Endothelial cell (in vitro differentiated cells): ENCODE measurements around the gene REG4. TPM values are rescaled to one million over a fixed set of nuclear protein-coding genes. Genes with fewer than 3 reads are reported as not detected.

Experiments
- DNase-seq: peaks from one replicate; pipeline ENCODE4 v3.0.0; 2021; ENCODE audit warnings: low spot score
- H3K27ac Mint-ChIP-seq: one replicate; pipeline ENCODE4 v1.8.0; 2021; ENCODE audit warnings: mixed read lengths, inconsistent platforms; ENCODE audit not compliant: unreplicated experiment
- H3K27me3 Mint-ChIP-seq: one replicate; pipeline ENCODE4 v1.8.0; 2021; ENCODE audit warnings: mild to moderate bottlenecking, moderate library complexity, mixed read lengths, inconsistent platforms; ENCODE audit not compliant: unreplicated experiment
- H3K36me3 Mint-ChIP-seq: one replicate; pipeline ENCODE4 v1.8.0; 2021; ENCODE audit warnings: mild to moderate bottlenecking, low read depth, mixed read lengths, inconsistent platforms; ENCODE audit not compliant: unreplicated experiment
- H3K4me1 Mint-ChIP-seq: one replicate; pipeline ENCODE4 v1.8.0; 2021; ENCODE audit warnings: mild to moderate bottlenecking, mixed read lengths, inconsistent platforms; ENCODE audit not compliant: unreplicated experiment
- H3K4me3 Mint-ChIP-seq: one replicate; pipeline ENCODE4 v1.8.0; 2021; ENCODE audit warnings: mild to moderate bottlenecking, mixed read lengths, inconsistent platforms; ENCODE audit not compliant: unreplicated experiment
- H3K9me3 Mint-ChIP-seq: one replicate; pipeline ENCODE4 v1.8.0; 2021; ENCODE audit warnings: mixed read lengths, inconsistent platforms; ENCODE audit not compliant: unreplicated experiment
- total RNA-seq: library from RNA; stranded (reverse); fragmentation: NEBNext Ultra II Directional; extraction: Animal tissue kit (Norgen Biotek cat#: 25700); gene quantifications from one replicate; pipeline ENCODE4 v1.2.1, GENCODE V29; 2021; ENCODE audit not compliant: unreplicated experiment
- TF ChIP-seq, protein P1 (sequence below): fragments of 200-600 bp; sonication (generic); IDR thresholded peaks from one replicate; pipeline ENCODE4 v1.5.0; 2021; ENCODE audit warnings: antibody characterized with exemption; ENCODE audit not compliant: unreplicated experiment

REG4 gene
- total RNA-seq, 1 donor from 2014 or later, result not detected

DNA sequence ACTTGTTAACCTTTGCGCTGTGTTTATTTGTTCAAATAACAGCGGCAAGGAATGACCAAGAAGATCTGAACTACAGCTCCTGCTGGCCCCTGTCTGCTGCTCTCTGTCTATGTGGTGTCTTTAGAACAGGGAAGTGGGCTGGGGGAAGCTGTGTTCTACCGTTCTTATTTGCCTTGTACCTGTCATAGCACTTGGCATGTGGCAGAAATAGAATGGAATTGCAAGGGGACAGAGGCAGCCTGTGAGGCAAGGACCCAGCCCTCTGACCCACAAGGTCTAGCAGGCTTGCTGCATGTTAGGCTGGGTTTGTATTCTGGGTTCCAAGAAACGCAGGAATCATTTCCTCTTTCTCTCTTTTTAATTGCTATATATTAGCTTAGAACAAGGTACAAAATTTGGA, 63.2 kb downstream of the REG4 start:
- Mint-ChIP-seq H3K36me3 (peaks cover 4% of the 10 kb centered on the region), H3K4me1 (peaks cover 14% of the 10 kb centered on the region), H3K27ac (no peak overlapping the region), H3K9me3 (no peaks in the 10 kb centered on the region), H3K4me3 (no peak overlapping the region), H3K27me3 (peaks cover 7% of the 10 kb centered on the region)
- TF ChIP-seq, protein P1, sequence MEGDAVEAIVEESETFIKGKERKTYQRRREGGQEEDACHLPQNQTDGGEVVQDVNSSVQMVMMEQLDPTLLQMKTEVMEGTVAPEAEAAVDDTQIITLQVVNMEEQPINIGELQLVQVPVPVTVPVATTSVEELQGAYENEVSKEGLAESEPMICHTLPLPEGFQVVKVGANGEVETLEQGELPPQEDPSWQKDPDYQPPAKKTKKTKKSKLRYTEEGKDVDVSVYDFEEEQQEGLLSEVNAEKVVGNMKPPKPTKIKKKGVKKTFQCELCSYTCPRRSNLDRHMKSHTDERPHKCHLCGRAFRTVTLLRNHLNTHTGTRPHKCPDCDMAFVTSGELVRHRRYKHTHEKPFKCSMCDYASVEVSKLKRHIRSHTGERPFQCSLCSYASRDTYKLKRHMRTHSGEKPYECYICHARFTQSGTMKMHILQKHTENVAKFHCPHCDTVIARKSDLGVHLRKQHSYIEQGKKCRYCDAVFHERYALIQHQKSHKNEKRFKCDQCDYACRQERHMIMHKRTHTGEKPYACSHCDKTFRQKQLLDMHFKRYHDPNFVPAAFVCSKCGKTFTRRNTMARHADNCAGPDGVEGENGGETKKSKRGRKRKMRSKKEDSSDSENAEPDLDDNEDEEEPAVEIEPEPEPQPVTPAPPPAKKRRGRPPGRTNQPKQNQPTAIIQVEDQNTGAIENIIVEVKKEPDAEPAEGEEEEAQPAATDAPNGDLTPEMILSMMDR, result no peak
- DNase-seq, result no peak

DNA sequence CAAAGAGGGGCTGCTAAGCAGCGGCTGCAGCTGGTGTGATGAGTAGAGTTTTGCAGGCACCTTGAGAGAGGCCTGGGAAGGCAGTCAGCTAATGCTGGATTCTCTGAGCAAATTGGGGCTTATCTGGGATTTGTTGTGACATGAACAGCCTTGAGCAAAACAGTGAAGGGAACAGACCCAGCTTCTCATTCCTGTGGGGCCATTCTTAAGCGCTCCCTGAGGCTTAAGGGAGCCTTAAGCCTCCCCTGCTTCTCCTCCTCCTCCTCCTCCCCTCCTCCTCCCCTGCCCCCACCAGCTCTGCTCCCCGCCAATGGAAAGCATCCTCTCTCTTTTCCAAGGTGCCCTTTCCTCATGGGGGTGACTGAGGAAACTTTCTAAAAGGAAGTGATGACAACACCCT, 63.8 kb downstream of the REG4 start:
- no peak overlapping the region for H3K4me3 Mint-ChIP-seq
- H3K4me1 Mint-ChIP-seq, result peaks cover 14% of the 10 kb centered on the region
- TF ChIP-seq, protein P1, result no peak
- no peak for DNase-seq
- H3K27me3 Mint-ChIP-seq, result peaks cover 8% of the 10 kb centered on the region
- no peak overlapping the region for H3K27ac Mint-ChIP-seq
- H3K36me3 Mint-ChIP-seq, result peaks cover 5% of the 10 kb centered on the region
- no peaks in the 10 kb centered on the region for H3K9me3 Mint-ChIP-seq

DNA sequence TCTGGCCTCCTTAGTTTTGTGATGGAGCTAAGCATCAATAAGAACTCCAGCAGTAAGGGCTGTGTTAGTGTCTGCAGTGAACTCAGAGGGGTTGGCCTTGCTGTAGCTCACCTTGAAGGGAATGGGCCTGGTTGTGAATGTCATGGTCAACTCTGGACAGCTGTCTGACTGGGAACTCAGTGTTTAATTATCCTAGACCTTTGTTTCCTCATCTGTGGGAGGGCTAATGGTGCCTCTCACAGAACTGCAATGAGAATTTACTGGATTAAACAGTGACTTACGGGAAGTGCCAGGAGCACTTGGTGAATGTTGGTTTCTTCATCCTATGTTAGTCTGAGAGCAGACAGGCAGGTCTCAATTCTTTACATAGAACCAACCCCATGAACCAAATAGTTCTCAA, 66.2 kb downstream of the REG4 start:
- Mint-ChIP-seq H3K4me1 (peaks cover 18% of the 10 kb centered on the region), H3K27ac (no peak overlapping the region), H3K9me3 (no peaks in the 10 kb centered on the region), H3K27me3 (peaks cover 12% of the 10 kb centered on the region), H3K4me3 (no peak overlapping the region), H3K36me3 (peaks cover 13% of the 10 kb centered on the region)
- no peak for DNase-seq
- TF ChIP-seq, protein P1, result no peak

DNA sequence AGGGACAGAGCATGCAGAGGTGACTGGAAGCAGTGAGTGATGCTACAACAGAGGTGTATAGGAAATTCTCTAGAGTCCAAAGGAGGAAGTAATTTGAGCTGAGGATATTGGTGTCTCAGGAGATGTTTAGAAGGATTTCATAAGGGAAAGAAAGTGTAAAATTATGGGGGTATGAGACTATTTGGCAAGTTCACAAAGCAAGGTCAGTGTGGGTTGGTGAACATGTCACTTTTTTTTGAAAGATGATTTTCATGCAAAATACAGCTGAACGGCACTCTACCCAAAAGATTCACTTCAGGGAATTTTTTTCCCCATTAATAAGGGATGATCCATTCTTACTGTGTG, 66.7 kb downstream of the REG4 start:
- peaks cover 18% of the 10 kb centered on the region for H3K4me1 Mint-ChIP-seq
- H3K27me3 Mint-ChIP-seq, result peaks cover 12% of the 10 kb centered on the region
- no peak overlapping the region for H3K27ac Mint-ChIP-seq
- H3K36me3 Mint-ChIP-seq, result peaks cover 13% of the 10 kb centered on the region
- TF ChIP-seq, protein P1, result no peak
- no peaks in the 10 kb centered on the region for H3K9me3 Mint-ChIP-seq
- H3K4me3 Mint-ChIP-seq, result no peak overlapping the region
- DNase-seq, result no peak

Other genes starting within 250 kb of the REG4 start
- 13.3 TPM for gene ZNF697, start 163.2 kb downstream of the REG4 start, total RNA-seq
- gene PHGDH, start 99.5 kb downstream of the REG4 start, total RNA-seq, result 137 TPM
- not detected for gene HMGCS2, start 42.6 kb downstream of the REG4 start, total RNA-seq
- not detected for gene ADAM30, start 85.1 kb upstream of the REG4 start, total RNA-seq